ENCODE measurements around the gene RNF144B.
"Not testable (repeated sequence)": the region's sequence is repeated elsewhere in the genome, so short reads cannot be mapped to it uniquely, and the experiment has no call there.

Gene RNF144B

DNA sequence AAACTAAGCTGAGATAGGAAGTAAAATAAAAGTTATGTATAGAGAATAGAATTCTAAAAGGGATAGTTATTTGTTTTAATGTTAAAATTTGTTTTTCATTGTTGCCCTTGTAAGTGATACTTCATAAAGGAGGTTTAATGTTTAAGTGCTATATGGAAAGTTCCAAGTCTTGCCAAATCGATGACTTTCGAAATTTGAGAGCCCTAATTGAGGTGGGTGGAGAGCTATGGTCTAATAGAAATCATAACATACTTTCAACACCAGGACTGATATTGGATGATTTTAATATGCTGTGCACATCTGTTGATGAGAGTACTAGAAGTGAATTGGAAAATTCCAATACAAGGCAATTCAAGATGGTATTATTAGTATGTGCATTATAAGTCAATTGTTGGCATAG is 64.6 kb downstream of the RNF144B start:
- H3K9ac ChIP-seq (ENCODE audit: low read depth, low read length), result no peak overlapping the region
- H3K27me3 ChIP-seq (ENCODE audit: control insufficient read depth, insufficient read depth, low read length), result no peaks in the 10 kb centered on the region
- no peak overlapping the region for H3K4me3 ChIP-seq (ENCODE audit: low read depth, low read length)
- no peaks in the 10 kb centered on the region for H3K4me1 ChIP-seq (ENCODE audit: control insufficient read depth, insufficient read depth, low read length)
- no peaks in the 10 kb centered on the region for H3K36me3 ChIP-seq (ENCODE audit: control insufficient read depth, insufficient read depth, low read length)
- no peaks in the 10 kb centered on the region for H3K9me3 ChIP-seq (ENCODE audit: control insufficient read depth, insufficient read depth, low read length)

DNA sequence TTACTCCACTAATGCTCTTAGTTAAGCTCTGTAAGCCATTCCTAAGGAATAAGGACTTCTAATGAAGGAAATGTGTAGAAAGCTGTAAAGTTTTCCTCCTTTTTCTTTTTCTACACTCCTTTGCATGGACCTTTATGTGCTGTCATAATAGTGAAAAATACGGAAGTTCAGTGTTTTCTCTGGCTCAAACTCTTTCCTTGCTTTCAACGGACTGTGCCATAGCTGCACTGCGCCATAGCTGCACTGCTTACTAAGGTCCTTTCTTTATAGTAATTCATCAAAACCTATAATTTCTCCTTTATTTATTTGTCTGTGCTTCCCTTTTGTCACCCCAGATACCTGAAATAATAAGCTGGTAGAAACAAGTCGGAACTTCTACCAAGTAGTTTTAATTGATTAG is 67.3 kb downstream of the RNF144B start:
- H3K36me3 ChIP-seq (ENCODE audit: control insufficient read depth, insufficient read depth, low read length), result no peaks in the 10 kb centered on the region
- no peaks in the 10 kb centered on the region for H3K27me3 ChIP-seq (ENCODE audit: control insufficient read depth, insufficient read depth, low read length)
- no peak overlapping the region for H3K9ac ChIP-seq (ENCODE audit: low read depth, low read length)
- no peak overlapping the region for H3K4me3 ChIP-seq (ENCODE audit: low read depth, low read length)
- H3K4me1 ChIP-seq (ENCODE audit: control insufficient read depth, insufficient read depth, low read length), result no peaks in the 10 kb centered on the region
- H3K9me3 ChIP-seq (ENCODE audit: control insufficient read depth, insufficient read depth, low read length), result no peaks in the 10 kb centered on the region

DNA sequence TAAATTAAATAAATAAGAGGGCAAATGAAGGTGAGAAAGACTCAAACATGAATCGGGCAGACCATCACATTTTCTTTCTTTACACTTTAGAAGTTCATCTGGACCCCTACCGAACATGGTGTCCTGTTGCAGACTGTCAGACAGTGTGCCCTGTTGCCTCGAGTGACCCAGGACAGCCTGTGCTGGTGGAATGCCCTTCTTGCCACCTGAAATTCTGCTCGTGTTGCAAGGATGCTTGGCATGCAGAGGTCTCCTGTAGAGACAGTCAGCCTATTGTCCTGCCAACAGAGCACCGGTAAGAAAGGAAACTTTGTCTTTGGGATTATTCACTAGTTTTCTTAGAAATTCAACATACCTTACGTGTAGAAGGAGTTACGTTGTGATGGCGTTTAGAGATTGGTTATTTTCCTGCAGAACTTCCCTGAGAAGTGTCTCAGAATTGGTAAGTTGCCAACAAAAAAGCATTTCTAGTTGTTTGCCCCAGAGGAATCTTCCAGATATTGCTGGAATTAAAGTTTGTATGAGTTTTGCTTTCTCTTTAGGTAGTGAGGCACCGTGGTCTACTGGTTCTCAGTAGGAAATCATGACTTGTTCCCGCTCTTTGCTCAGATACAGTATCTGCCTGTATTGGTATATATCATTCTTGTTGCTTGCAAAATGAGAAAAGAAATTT is 70.1 kb downstream of the RNF144B start:
- Histone ChIP-seq H3K4me1 (ENCODE audit: control insufficient read depth, insufficient read depth, low read length) (no peaks in the 10 kb centered on the region), H3K9ac (ENCODE audit: low read depth, low read length) (no peak overlapping the region), H3K36me3 (ENCODE audit: control insufficient read depth, insufficient read depth, low read length) (no peaks in the 10 kb centered on the region), H3K9me3 (ENCODE audit: control insufficient read depth, insufficient read depth, low read length) (no peaks in the 10 kb centered on the region), H3K27me3 (ENCODE audit: control insufficient read depth, insufficient read depth, low read length) (no peaks in the 10 kb centered on the region), H3K4me3 (ENCODE audit: low read depth, low read length) (no peak overlapping the region)

DNA sequence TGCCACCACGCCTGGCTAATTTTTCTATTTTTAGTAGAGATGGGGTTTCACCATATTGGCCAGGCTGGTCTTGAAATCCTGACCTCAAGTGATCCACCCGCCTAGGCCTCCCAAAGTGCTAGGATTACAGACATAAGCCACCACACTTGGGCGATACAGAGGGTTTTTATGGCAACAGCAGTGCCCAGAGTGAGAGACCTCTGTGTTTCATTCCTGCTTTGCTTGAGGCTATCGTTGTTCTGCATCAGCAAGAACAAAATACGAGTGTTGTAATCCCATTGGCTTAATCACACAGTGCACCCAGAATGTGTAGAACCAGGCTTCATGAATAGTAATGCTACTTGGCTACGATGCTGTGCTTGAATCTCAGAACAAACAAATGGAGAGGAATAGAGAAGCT is 70.9 kb downstream of the RNF144B start:
- H3K4me1 ChIP-seq (ENCODE audit: control insufficient read depth, insufficient read depth, low read length); H3K4me3 ChIP-seq (ENCODE audit: low read depth, low read length); H3K9ac ChIP-seq (ENCODE audit: low read depth, low read length); H3K36me3 ChIP-seq (ENCODE audit: control insufficient read depth, insufficient read depth, low read length); H3K9me3 ChIP-seq (ENCODE audit: control insufficient read depth, insufficient read depth, low read length); H3K27me3 ChIP-seq (ENCODE audit: control insufficient read depth, insufficient read depth, low read length): not testable (repeated sequence)

DNA sequence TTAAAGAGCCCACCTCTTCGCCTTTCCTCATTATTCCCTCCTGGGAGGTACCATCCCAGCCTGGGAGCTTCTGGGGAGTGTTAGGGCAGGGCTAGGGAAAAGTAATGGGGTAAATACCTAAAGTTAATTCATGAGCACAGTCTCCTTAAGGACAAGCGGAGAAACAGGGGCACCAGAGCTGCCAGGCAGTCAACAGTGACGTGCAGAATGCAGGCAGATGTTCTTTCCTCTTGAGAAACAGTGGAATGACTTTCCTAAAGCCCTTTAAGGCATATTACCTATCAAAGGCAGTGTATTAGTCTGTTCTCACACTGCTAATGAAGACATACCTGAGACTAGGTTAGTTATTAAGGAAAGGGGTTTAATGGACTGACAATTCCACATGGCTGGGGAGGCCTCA is 76.3 kb downstream of the RNF144B start:
- Histone ChIP-seq H3K36me3 (ENCODE audit: control insufficient read depth, insufficient read depth, low read length) (no peaks in the 10 kb centered on the region), H3K4me1 (ENCODE audit: control insufficient read depth, insufficient read depth, low read length) (no peaks in the 10 kb centered on the region), H3K4me3 (ENCODE audit: low read depth, low read length) (no peak overlapping the region), H3K9ac (ENCODE audit: low read depth, low read length) (no peak overlapping the region), H3K27me3 (ENCODE audit: control insufficient read depth, insufficient read depth, low read length) (no peaks in the 10 kb centered on the region), H3K9me3 (ENCODE audit: control insufficient read depth, insufficient read depth, low read length) (no peaks in the 10 kb centered on the region)

DNA sequence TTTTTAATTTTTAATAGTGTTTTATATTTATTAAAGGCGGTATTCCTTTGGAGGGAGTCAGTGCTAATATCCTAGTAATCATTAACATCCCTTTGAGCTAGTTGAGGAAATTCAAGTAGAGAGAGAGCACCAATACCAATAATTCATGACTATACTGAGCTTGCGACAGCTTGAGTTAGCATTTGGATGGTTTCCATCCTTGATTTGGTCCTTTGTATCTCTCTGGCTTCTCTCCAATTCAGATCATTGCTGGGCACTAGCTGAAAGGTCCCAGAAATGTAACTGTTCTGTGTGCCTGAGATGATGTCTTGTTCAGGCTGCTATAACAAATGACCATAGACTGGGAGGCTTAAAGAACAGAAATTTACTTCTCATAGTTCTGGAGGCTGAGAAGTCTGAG is 77.0 kb downstream of the RNF144B start:
- Histone ChIP-seq H3K4me1 (ENCODE audit: control insufficient read depth, insufficient read depth, low read length) (no peaks in the 10 kb centered on the region), H3K9me3 (ENCODE audit: control insufficient read depth, insufficient read depth, low read length) (no peaks in the 10 kb centered on the region), H3K27me3 (ENCODE audit: control insufficient read depth, insufficient read depth, low read length) (no peaks in the 10 kb centered on the region), H3K36me3 (ENCODE audit: control insufficient read depth, insufficient read depth, low read length) (no peaks in the 10 kb centered on the region), H3K9ac (ENCODE audit: low read depth, low read length) (no peak overlapping the region), H3K4me3 (ENCODE audit: low read depth, low read length) (no peak overlapping the region)

DNA sequence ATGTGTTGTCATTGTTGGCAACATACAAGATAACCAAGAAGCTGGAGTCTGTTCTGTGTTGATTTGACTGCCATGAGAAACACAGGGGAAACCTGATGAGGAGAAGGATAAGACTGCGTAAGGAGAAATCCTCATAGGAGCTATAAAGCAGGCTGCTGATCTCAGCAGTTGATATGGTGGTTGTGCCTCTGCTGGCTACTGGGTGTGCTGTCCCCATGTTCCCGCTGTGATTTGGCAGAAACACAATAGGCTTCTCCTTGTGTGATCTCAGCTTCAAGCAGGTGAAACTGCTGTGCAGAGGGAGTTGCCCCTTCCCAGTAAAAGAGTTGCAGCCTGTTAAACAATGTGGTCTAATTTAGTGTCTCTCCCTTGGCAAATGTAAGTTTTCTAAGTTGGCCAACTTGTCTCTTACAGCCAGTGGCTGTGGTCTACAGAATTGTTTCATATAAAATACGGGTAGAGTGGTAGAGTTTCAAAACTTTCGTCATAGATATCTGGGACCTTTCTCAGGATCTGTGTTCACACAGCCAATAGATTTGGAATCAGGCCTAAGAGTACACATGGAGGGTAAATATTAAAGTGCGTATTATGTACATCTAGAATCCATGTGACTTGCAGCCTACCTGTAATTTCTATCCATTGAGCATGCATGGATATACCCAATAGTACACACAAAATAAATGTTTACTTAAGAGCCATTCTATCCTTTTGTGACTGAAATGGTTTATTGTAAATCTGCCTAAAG is 78.4 kb downstream of the RNF144B start:
- H3K36me3 ChIP-seq (ENCODE audit: control insufficient read depth, insufficient read depth, low read length), result no peaks in the 10 kb centered on the region
- H3K4me1 ChIP-seq (ENCODE audit: control insufficient read depth, insufficient read depth, low read length), result peaks cover 3% of the 10 kb centered on the region
- H3K27me3 ChIP-seq (ENCODE audit: control insufficient read depth, insufficient read depth, low read length), result no peaks in the 10 kb centered on the region
- H3K4me3 ChIP-seq (ENCODE audit: low read depth, low read length), result no peak overlapping the region
- peak overlapping the region; percentile 9 for H3K9ac ChIP-seq (ENCODE audit: low read depth, low read length)
- no peaks in the 10 kb centered on the region for H3K9me3 ChIP-seq (ENCODE audit: control insufficient read depth, insufficient read depth, low read length)

DNA sequence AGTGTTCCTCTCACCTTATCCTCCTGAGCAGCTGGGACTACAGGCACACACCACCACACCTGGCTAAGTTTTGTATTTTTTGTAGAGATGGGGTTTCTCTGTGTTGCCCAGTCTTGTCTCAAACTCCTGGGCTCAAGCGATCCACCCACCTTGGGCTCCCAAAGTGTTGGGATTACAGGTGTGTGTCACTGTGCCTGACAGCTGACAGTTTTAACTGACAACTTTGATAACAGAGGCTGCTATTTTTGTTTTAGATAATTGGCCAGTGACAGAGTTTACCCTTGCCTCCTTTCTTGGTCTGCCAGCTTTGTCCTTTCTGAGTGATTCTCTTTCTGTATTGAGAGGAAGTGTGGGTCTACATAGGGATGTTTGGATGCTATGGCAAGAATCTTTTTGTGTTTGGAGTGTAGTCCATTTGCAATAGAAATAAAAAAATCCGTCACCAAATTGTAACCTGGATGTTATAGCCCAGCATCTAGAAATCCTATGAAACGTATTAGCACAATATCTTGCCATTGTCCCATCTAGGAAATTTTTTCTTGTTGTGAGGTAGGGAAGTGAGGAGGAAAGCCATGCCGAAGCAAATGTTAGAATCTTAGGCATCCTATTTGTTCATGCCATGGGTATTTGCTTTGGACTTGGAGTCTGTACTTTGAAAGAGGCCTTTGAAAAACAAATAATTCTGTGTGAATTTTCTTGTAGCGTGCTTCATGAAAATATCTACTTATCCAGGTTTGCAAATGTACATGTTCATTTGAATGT is 80.8 kb downstream of the RNF144B start:
- no peaks in the 10 kb centered on the region for H3K27me3 ChIP-seq (ENCODE audit: control insufficient read depth, insufficient read depth, low read length)
- H3K9me3 ChIP-seq (ENCODE audit: control insufficient read depth, insufficient read depth, low read length), result no peaks in the 10 kb centered on the region
- H3K4me1 ChIP-seq (ENCODE audit: control insufficient read depth, insufficient read depth, low read length), result peaks cover 3% of the 10 kb centered on the region
- H3K9ac ChIP-seq (ENCODE audit: low read depth, low read length), result no peak overlapping the region
- H3K36me3 ChIP-seq (ENCODE audit: control insufficient read depth, insufficient read depth, low read length), result no peaks in the 10 kb centered on the region
- H3K4me3 ChIP-seq (ENCODE audit: low read depth, low read length), result no peak overlapping the region

DNA sequence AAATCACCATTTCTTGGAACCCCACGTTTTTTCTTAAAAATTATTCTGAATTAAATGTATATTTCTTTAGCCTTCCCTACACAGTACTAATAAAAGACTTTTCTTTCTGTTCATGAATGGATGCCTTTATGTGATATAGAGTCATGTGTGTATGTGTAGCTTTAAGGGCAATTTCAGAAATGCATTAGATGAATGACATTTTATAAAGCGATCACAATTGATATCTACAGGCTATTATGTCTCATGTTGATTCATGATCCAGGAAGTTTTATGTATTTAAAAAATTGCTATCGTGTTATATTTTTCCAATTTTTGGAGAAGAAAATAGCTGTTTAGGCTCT is 81.3 kb downstream of the RNF144B start:
- Histone ChIP-seq H3K9me3 (ENCODE audit: control insufficient read depth, insufficient read depth, low read length) (no peaks in the 10 kb centered on the region), H3K9ac (ENCODE audit: low read depth, low read length) (no peak overlapping the region), H3K4me3 (ENCODE audit: low read depth, low read length) (no peak overlapping the region), H3K36me3 (ENCODE audit: control insufficient read depth, insufficient read depth, low read length) (no peaks in the 10 kb centered on the region), H3K4me1 (ENCODE audit: control insufficient read depth, insufficient read depth, low read length) (peaks cover 3% of the 10 kb centered on the region), H3K27me3 (ENCODE audit: control insufficient read depth, insufficient read depth, low read length) (no peaks in the 10 kb centered on the region)

DNA sequence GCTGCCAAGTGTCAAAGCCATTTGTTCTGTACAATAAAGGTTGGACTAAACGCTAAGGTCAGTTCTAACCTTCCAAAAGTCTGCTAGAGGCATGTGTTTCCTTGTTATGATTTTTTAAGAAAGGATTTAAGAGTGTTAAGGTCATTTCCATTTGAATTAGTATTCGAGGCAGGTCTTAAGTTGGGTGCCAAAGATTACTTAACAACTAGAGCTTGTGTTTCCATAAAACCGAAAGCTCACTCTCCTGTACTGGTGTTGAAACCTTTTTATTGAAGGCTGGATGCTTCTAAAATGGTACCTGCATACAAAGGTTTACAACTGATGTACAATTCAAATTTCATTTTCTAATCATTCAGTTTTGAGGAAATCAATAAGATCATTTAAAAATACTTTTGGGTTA is 82.4 kb downstream of the RNF144B start:
- Histone ChIP-seq H3K4me3 (ENCODE audit: low read depth, low read length) (no peak overlapping the region), H3K27me3 (ENCODE audit: control insufficient read depth, insufficient read depth, low read length) (no peaks in the 10 kb centered on the region), H3K4me1 (ENCODE audit: control insufficient read depth, insufficient read depth, low read length) (peaks cover 3% of the 10 kb centered on the region), H3K36me3 (ENCODE audit: control insufficient read depth, insufficient read depth, low read length) (no peaks in the 10 kb centered on the region), H3K9ac (ENCODE audit: low read depth, low read length) (no peak overlapping the region), H3K9me3 (ENCODE audit: control insufficient read depth, insufficient read depth, low read length) (no peaks in the 10 kb centered on the region)

DNA sequence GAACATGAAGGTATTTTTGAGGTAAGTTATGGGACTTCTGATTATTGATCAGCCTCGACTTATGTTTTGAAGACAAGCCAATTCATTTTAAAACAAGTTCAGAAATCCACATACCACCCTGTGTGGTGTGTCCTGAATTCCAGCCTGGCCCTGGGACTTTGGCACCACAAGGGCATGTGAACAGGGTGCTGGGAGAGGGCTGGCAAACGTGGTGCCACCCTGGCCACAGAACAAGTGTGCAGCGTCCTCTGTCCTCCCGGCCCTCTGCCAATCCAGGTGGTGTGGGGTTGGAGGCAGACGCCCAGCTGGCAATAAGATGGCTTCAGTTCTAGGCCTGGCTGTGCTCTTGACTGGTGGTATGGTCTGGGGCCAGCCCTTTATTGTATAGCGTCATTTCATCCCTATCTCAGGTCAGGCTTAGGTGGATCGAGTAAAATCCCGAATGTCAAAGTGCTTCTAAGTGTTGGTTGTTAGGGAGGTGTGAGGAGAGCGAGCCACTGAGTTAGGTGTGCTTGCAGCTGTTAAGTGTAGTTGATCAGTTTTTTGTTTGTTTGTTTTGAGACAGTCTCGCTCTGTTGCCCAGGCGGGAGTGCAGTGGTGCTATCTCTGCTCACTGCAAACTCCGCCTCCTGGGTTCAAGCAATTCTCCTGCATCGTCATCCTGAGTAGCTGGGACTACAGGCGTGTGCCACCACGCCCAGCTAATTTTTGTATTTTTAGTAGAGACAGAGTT is 84.2 kb downstream of the RNF144B start:
- Histone ChIP-seq H3K9ac (ENCODE audit: low read depth, low read length) (no peak overlapping the region), H3K27me3 (ENCODE audit: control insufficient read depth, insufficient read depth, low read length) (no peaks in the 10 kb centered on the region), H3K4me1 (ENCODE audit: control insufficient read depth, insufficient read depth, low read length) (peaks cover 3% of the 10 kb centered on the region), H3K4me3 (ENCODE audit: low read depth, low read length) (no peak overlapping the region), H3K9me3 (ENCODE audit: control insufficient read depth, insufficient read depth, low read length) (no peaks in the 10 kb centered on the region), H3K36me3 (ENCODE audit: control insufficient read depth, insufficient read depth, low read length) (no peaks in the 10 kb centered on the region)
